ENCODE results near the gene ATP12A. TPM values are rescaled to one million over a fixed set of nuclear protein-coding genes. Genes with fewer than 3 reads are reported as not detected.

The ATP12A gene
- total RNA-seq, 6 experiments from 2014 or later, result not detected

GRCh38 chr13:24709186-24709913, 29.1 kb downstream of the ATP12A start:
- Mint-ChIP-seq H3K4me3 (no peak overlapping the region), H3K27ac (no peak overlapping the region), H3K9me3 (no peaks in the 10 kb centered on the region), H3K27me3 (ENCODE audit: insufficient read depth) (peaks cover 16% of the 10 kb centered on the region), H3K4me1 (ENCODE audit: low read depth) (no peaks in the 10 kb centered on the region), H3K36me3 (ENCODE audit: low read depth) (no peaks in the 10 kb centered on the region)
- DNase-seq, result no peak
- no peak for TF ChIP-seq CTCF (IDR thresholded peaks at IDR 0.05)

GRCh38 chr13:24713022-24713421, 32.8 kb downstream of the ATP12A start:
- no peak overlapping the region for H3K4me3 Mint-ChIP-seq
- peaks cover 26% of the 10 kb centered on the region for H3K27me3 Mint-ChIP-seq (ENCODE audit: insufficient read depth)
- H3K9me3 Mint-ChIP-seq, result no peaks in the 10 kb centered on the region
- DNase-seq, result no peak
- no peak for TF ChIP-seq CTCF (IDR thresholded peaks at IDR 0.05)
- no peak overlapping the region for H3K27ac Mint-ChIP-seq
- no peaks in the 10 kb centered on the region for H3K36me3 Mint-ChIP-seq (ENCODE audit: low read depth)
- H3K4me1 Mint-ChIP-seq (ENCODE audit: low read depth), result no peaks in the 10 kb centered on the region

GRCh38 chr13:24716011-24716410, 35.8 kb downstream of the ATP12A start:
- Mint-ChIP-seq H3K27ac (no peak overlapping the region), H3K4me3 (no peak overlapping the region), H3K27me3 (ENCODE audit: insufficient read depth) (peaks cover 24% of the 10 kb centered on the region), H3K36me3 (ENCODE audit: low read depth) (no peaks in the 10 kb centered on the region), H3K4me1 (ENCODE audit: low read depth) (no peaks in the 10 kb centered on the region), H3K9me3 (no peaks in the 10 kb centered on the region)
- no peak for DNase-seq
- TF ChIP-seq CTCF (IDR thresholded peaks at IDR 0.05), result no peak

- no peak for TF ChIP-seq CTCF (IDR thresholded peaks at IDR 0.05)
- Mint-ChIP-seq H3K9me3 (no peaks in the 10 kb centered on the region), H3K36me3 (ENCODE audit: low read depth) (no peaks in the 10 kb centered on the region), H3K4me1 (ENCODE audit: low read depth) (no peaks in the 10 kb centered on the region), H3K27me3 (ENCODE audit: insufficient read depth) (peaks cover 27% of the 10 kb centered on the region), H3K27ac (no peak overlapping the region), H3K4me3 (no peak overlapping the region)
- no peak for DNase-seq
Observed at GRCh38 chr13:24716446-24716845, 36.2 kb downstream of the ATP12A start.

GRCh38 chr13:24717217-24717616, 37.0 kb downstream of the ATP12A start:
- DNase-seq, result no peak
- Mint-ChIP-seq H3K27me3 (ENCODE audit: insufficient read depth) (peaks cover 28% of the 10 kb centered on the region), H3K9me3 (no peaks in the 10 kb centered on the region), H3K36me3 (ENCODE audit: low read depth) (no peaks in the 10 kb centered on the region), H3K27ac (no peak overlapping the region), H3K4me1 (ENCODE audit: low read depth) (no peaks in the 10 kb centered on the region), H3K4me3 (no peak overlapping the region)
- TF ChIP-seq CTCF (IDR thresholded peaks at IDR 0.05), result no peak
